ENCODE results near the gene SUSD6.
A peak's percentile ranks its signal among the peaks of the same experiment; 100 is the strongest.
"Not testable (repeated sequence)": the region's sequence is repeated elsewhere in the genome, so short reads cannot be mapped to it uniquely, and the experiment has no call there.

The SUSD6 gene

GRCh38 chr14:69715725-69716477 is 104.5 kb downstream of the SUSD6 start:
- DNase-seq: peak; percentile 82

GRCh38 chr14:69716478-69717187 is 105.2 kb downstream of the SUSD6 start:
- DNase-seq: peak; percentile 93

- DNase-seq: not testable (repeated sequence)
Measured at GRCh38 chr14:69718614-69719013, 107.2 kb downstream of the SUSD6 start.

- DNase-seq: peak; percentile 97
Measured at GRCh38 chr14:69719501-69719951, 108.1 kb downstream of the SUSD6 start.

- DNase-seq: no peak
Measured at GRCh38 chr14:69720912-69721311, 109.5 kb downstream of the SUSD6 start.

- peak; percentile 53 for DNase-seq
Measured at GRCh38 chr14:69726761-69727511, 115.5 kb downstream of the SUSD6 start.

- DNase-seq: no peak
Measured at GRCh38 chr14:69727860-69728259, 116.5 kb downstream of the SUSD6 start.

GRCh38 chr14:69731919-69732598 is 120.7 kb downstream of the SUSD6 start:
- DNase-seq: not testable (repeated sequence)

GRCh38 chr14:69736405-69736804 is 125.0 kb downstream of the SUSD6 start:
- not testable (repeated sequence) for DNase-seq

- no peak for DNase-seq
Measured at GRCh38 chr14:69741055-69741454, 129.7 kb downstream of the SUSD6 start.

GRCh38 chr14:69749956-69750355 is 138.6 kb downstream of the SUSD6 start:
- DNase-seq: peak; percentile 64

- DNase-seq: no peak
Measured at GRCh38 chr14:69750495-69750894, 139.1 kb downstream of the SUSD6 start.

- no peak for DNase-seq
Measured at GRCh38 chr14:69752773-69753172, 141.4 kb downstream of the SUSD6 start.

GRCh38 chr14:69753860-69754259 is 142.5 kb downstream of the SUSD6 start:
- DNase-seq: no peak

GRCh38 chr14:69754487-69754886 is 143.1 kb downstream of the SUSD6 start:
- no peak for DNase-seq

GRCh38 chr14:69755296-69755695 is 143.9 kb downstream of the SUSD6 start:
- no peak for DNase-seq

- DNase-seq: no peak
Measured at GRCh38 chr14:69755784-69756183, 144.4 kb downstream of the SUSD6 start.

GRCh38 chr14:69756298-69756697 is 144.9 kb downstream of the SUSD6 start:
- no peak for DNase-seq

- no peak for DNase-seq
Measured at GRCh38 chr14:69760810-69761209, 149.4 kb downstream of the SUSD6 start.

GRCh38 chr14:69763761-69764510 is 152.5 kb downstream of the SUSD6 start:
- no peak for DNase-seq

Measured in kidney glomerular epithelial cell (primary cell).